ENCODE measurements around the gene KCNIP4. TPM values are rescaled to one million over a fixed set of nuclear protein-coding genes. Genes with fewer than 3 reads are reported as not detected.
"Not testable (repeated sequence)": the region's sequence is repeated elsewhere in the genome, so short reads cannot be mapped to it uniquely, and the experiment has no call there.

KCNIP4 gene
- total RNA-seq, 6 experiments from 2014 or later: not detected

DNA sequence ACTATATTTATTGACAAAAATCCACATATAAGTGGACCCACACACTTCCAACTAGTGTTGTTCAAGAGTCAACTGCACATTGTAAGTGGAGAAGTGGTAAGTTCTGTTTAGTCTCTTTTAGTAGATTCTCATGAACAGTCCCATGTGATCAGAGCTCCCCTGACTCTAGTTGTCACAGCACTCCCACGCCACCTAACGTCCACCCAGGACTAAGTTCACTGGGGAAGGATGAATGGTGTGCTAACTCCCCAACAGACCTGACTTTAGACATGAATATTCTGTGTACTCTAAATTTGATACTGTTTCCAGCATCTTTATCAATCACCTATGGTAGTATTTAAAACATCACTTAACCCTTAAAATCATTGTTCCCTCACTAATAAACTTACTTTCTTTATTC, 1188.5 kb downstream of the KCNIP4 start:
- TF ChIP-seq, protein P1, sequence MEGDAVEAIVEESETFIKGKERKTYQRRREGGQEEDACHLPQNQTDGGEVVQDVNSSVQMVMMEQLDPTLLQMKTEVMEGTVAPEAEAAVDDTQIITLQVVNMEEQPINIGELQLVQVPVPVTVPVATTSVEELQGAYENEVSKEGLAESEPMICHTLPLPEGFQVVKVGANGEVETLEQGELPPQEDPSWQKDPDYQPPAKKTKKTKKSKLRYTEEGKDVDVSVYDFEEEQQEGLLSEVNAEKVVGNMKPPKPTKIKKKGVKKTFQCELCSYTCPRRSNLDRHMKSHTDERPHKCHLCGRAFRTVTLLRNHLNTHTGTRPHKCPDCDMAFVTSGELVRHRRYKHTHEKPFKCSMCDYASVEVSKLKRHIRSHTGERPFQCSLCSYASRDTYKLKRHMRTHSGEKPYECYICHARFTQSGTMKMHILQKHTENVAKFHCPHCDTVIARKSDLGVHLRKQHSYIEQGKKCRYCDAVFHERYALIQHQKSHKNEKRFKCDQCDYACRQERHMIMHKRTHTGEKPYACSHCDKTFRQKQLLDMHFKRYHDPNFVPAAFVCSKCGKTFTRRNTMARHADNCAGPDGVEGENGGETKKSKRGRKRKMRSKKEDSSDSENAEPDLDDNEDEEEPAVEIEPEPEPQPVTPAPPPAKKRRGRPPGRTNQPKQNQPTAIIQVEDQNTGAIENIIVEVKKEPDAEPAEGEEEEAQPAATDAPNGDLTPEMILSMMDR (IDR thresholded peaks at IDR 0.05): no peak
- no peak for TF ChIP-seq POLR2A (IDR thresholded peaks at IDR 0.05)
- 65% methylated on average over 2 of the region's 2 CpGs for WGBS (ENCODE audit: insufficient coverage, low coverage, low lambda C conversion rate, missing lambda C conversion rate)
- DNase-seq (no peak), ATAC-seq (no peak)
- no peak overlapping the region for H3K27ac ChIP-seq
- no peaks in the 10 kb centered on the region for H3K4me1 ChIP-seq
- H3K27me3 ChIP-seq: no peaks in the 10 kb centered on the region
- H3K9me3 ChIP-seq: no peaks in the 10 kb centered on the region
- intact Hi-C loops (cut with DNase I): no loop called here
- no peaks in the 10 kb centered on the region for H3K36me3 ChIP-seq
- no peak overlapping the region for H3K4me3 ChIP-seq

DNA sequence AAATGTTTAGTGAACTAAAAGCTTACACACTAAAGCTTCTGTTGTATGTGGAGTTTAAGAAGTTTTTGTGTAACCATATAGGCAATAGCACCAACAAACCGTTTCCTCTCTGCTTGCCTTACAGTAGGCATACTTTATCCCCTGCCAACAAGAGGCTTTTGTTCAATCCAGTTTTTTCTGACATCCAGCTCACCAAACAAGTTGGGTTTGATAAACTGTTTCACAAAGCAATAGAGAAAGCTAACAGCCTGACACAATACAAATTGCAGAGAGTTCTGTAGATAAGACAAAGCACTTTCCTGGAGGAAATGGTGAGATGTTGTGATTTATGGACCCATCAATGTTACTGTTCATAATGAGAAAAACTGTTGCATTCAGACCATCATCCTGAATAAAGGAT, 1194.5 kb downstream of the KCNIP4 start:
- WGBS (ENCODE audit: insufficient coverage, low coverage, low lambda C conversion rate, missing lambda C conversion rate): 70% methylated on average over 1 of the region's 1 CpG
- no peak overlapping the region for H3K4me3 ChIP-seq
- no peaks in the 10 kb centered on the region for H3K36me3 ChIP-seq
- no peaks in the 10 kb centered on the region for H3K27me3 ChIP-seq
- H3K4me1 ChIP-seq: no peaks in the 10 kb centered on the region
- no peak for TF ChIP-seq POLR2A (IDR thresholded peaks at IDR 0.05)
- TF ChIP-seq, protein P1 (IDR thresholded peaks at IDR 0.05): no peak
- no peaks in the 10 kb centered on the region for H3K9me3 ChIP-seq
- DNase-seq (no peak), ATAC-seq (no peak)
- intact Hi-C loops (cut with DNase I): no loop called here
- H3K27ac ChIP-seq: no peak overlapping the region

DNA sequence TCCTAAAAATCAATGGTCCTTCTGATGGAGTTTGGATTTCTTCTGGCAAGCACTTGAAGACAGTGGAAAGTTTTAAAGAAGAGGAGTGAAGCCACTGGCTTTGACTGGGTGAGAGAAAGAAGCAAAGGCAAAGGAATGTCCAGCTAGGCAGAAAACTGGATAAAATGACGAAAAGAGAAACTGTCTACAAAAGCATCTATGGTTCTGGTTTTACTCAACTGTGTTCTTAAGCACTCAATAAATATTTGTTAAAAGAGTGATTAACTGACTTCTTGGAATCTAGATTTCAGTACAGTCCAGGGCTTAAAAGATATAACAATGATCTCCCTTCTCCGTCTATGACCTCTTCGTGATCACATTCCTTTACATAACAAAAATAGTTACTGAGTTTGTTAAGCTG, 1195.9 kb downstream of the KCNIP4 start:
- ATAC-seq (no peak), DNase-seq (no peak)
- intact Hi-C loops (cut with DNase I): no loop called here
- TF ChIP-seq POLR2A (IDR thresholded peaks at IDR 0.05): no peak
- TF ChIP-seq, protein P1 (IDR thresholded peaks at IDR 0.05): no peak
- Histone ChIP-seq H3K36me3 (no peaks in the 10 kb centered on the region), H3K27me3 (no peaks in the 10 kb centered on the region), H3K9me3 (no peaks in the 10 kb centered on the region), H3K4me3 (no peak overlapping the region), H3K27ac (no peak overlapping the region), H3K4me1 (no peaks in the 10 kb centered on the region)
- WGBS (ENCODE audit: insufficient coverage, low coverage, low lambda C conversion rate, missing lambda C conversion rate): 78% methylated on average over 3 of the region's 3 CpGs

DNA sequence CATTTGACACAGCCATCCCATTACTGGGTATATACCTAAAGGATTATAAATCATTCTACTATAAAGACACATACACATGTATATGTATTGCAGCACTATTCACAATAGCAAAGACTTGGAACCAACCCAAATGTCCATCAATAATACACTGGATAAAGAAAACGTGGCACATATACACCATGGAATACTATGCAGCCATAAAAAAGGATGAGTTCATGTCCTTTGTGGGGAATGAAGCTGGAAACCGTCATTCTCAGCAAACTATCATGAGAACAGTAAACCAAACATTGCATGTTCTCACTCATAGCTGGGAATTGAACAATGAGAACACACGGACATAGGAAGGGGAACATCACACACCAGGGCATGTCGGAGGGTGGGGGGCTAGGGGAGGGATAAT, 1202.6 kb downstream of the KCNIP4 start:
- intact Hi-C loops (cut with DNase I); H3K36me3 ChIP-seq; H3K4me3 ChIP-seq; H3K27ac ChIP-seq; DNase-seq; H3K27me3 ChIP-seq; ATAC-seq; H3K4me1 ChIP-seq; H3K9me3 ChIP-seq: not testable (repeated sequence)
- 90% methylated on average over 4 of the region's 4 CpGs for WGBS (ENCODE audit: insufficient coverage, low coverage, low lambda C conversion rate, missing lambda C conversion rate)

DNA sequence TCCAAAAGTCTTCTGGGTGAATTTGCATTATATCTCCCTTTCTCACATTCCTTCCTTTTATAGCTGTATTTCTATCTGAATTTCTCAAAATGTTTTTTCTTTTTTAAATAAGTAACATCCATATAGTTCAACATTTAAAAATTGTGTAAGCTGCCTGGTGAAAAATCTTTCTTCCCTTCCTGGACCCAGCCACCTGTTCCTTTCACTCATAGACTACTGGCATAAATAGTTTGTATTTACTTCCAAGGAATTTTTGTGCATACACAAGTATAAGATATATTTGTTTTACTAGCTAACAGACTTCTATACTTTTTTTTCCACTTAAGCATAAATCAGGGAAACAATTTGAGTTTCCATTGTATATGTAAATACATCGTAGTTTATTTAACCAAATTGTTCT, 1212.6 kb downstream of the KCNIP4 start:
- Histone ChIP-seq H3K27ac (no peak overlapping the region), H3K4me3 (no peak overlapping the region), H3K4me1 (no peaks in the 10 kb centered on the region), H3K9me3 (peaks cover 0 to 4% (median 0%) of the 10 kb centered on the region in 4 donors), H3K27me3 (no peaks in the 10 kb centered on the region), H3K36me3 (peaks cover 0 to 10% (median 0%) of the 10 kb centered on the region in 4 donors)
- intact Hi-C loops (cut with DNase I): no loop called here
- WGBS (ENCODE audit: insufficient coverage, low coverage, low lambda C conversion rate, missing lambda C conversion rate): 100% methylated on average over 1 of the region's 1 CpG
- TF ChIP-seq, protein P1 (IDR thresholded peaks at IDR 0.05): no peak
- no peak for TF ChIP-seq POLR2A (IDR thresholded peaks at IDR 0.05)
- DNase-seq (no peak), ATAC-seq (no peak)
